Gastrocnemius medialis (tissue), 4 donors: ENCODE measurements around the gene ADGRL3.

ENCODE experiments used
- POLR2A ChIP-seq, 2 donors: fragments of 450-650 bp; IDR thresholded peaks; one replicate each; pipeline ENCODE4 v1.6.1; 2017; ENCODE audit warnings: antibody characterized with exemption in 2 of 2, mild to moderate bottlenecking in 2 of 2, moderate library complexity in 2 of 2
- TF ChIP-seq, protein P1 (sequence below), 5 experiments: fragments of 450-650 bp in 3 of 5; fragments of 200-600 bp in 2 of 5; sonication (generic) in 2 of 5; IDR thresholded peaks in 4 of 5; conservative IDR thresholded peaks in 1 of 5; 1 replicate in 4 of 5; 2 replicates in 1 of 5; pipeline ENCODE4 v1.5.1; 2016 to 2019; ENCODE audit warnings: antibody characterized with exemption in 5 of 5, mild to moderate bottlenecking in 3 of 5, moderate library complexity in 3 of 5

DNA sequence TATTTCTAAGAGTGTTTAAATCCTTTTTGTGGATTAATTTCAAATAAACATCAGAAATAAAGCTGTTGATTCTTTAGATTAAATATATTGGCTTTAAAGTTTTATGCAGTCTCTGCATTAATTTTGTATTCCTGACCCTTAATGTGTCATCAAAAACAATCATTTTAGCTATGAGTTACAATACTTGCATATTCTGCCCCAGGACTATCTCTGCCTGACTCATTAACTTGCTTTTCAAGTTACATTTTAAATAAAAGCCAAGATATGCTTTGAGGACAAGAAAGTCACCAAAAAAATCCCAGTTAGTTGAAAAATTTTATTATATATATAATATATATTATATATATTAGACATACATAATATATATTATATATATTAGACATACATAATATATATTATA, 208.7 kb downstream of the ADGRL3 start:
- TF ChIP-seq, protein P1, sequence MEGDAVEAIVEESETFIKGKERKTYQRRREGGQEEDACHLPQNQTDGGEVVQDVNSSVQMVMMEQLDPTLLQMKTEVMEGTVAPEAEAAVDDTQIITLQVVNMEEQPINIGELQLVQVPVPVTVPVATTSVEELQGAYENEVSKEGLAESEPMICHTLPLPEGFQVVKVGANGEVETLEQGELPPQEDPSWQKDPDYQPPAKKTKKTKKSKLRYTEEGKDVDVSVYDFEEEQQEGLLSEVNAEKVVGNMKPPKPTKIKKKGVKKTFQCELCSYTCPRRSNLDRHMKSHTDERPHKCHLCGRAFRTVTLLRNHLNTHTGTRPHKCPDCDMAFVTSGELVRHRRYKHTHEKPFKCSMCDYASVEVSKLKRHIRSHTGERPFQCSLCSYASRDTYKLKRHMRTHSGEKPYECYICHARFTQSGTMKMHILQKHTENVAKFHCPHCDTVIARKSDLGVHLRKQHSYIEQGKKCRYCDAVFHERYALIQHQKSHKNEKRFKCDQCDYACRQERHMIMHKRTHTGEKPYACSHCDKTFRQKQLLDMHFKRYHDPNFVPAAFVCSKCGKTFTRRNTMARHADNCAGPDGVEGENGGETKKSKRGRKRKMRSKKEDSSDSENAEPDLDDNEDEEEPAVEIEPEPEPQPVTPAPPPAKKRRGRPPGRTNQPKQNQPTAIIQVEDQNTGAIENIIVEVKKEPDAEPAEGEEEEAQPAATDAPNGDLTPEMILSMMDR (IDR thresholded peaks at IDR 0.05 in 4 of 5, conservative IDR thresholded peaks at IDR 0.05 in 1 of 5) = no peak
- TF ChIP-seq POLR2A (IDR thresholded peaks at IDR 0.05) = no peak
